Measurements from ENCODE around the gene ZNF444.

DNA sequence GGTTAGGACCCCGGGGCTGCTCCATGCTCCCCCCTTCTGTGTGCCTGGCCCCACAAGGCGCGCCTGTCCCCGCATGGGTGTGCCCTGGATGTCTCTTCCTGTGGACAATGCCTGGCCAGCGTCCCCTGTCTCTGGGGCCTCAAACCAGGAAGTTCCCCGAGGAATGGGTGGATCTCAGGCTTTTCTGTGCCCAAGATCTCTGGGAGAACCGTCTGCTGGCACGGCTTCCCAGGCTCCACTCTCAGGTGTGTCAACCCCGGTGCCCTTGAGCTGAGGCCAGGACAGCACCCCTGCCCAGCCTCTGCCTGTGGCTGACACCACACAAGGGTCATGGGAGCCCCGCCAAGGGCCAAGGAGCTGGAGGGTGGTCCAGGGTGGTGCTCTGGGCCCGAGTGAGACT lies 15.7 kb downstream of the ZNF444 start:
- TF ChIP-seq, protein P1, sequence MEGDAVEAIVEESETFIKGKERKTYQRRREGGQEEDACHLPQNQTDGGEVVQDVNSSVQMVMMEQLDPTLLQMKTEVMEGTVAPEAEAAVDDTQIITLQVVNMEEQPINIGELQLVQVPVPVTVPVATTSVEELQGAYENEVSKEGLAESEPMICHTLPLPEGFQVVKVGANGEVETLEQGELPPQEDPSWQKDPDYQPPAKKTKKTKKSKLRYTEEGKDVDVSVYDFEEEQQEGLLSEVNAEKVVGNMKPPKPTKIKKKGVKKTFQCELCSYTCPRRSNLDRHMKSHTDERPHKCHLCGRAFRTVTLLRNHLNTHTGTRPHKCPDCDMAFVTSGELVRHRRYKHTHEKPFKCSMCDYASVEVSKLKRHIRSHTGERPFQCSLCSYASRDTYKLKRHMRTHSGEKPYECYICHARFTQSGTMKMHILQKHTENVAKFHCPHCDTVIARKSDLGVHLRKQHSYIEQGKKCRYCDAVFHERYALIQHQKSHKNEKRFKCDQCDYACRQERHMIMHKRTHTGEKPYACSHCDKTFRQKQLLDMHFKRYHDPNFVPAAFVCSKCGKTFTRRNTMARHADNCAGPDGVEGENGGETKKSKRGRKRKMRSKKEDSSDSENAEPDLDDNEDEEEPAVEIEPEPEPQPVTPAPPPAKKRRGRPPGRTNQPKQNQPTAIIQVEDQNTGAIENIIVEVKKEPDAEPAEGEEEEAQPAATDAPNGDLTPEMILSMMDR (IDR thresholded peaks at IDR 0.05) = no peak
- TF ChIP-seq POLR2A (IDR thresholded peaks at IDR 0.05) = no peak
